Prostate gland (tissue), 2 donors: ENCODE measurements around the gene ENGASE. TPM values are rescaled to one million over a fixed set of nuclear protein-coding genes. Genes with fewer than 3 reads are reported as not detected.

ENCODE experiments used
- DNase-seq: peaks from one replicate; pipeline ENCODE4 v3.0.0-alpha.2; 2019; ENCODE audit warnings: low spot score
- H3K27ac ChIP-seq, 2 donors: fragments of 200-600 bp; sonication (generic); 2 replicates each; pipeline ENCODE4 v1.5.1; 2017 to 2019
- H3K27me3 ChIP-seq: fragments of 200-600 bp; sonication (generic); replicated peaks from 2 replicates; pipeline ENCODE4 v1.5.1; 2019; ENCODE audit not compliant: insufficient read depth
- H3K36me3 ChIP-seq, 2 donors: fragments of 200-600 bp; sonication (generic); 1 replicate in 1 of 2; 2 replicates in 1 of 2; pipeline versions ENCODE4 v1.5.1 to v1.8.1; 2017 to 2019
- H3K4me1 ChIP-seq: fragments of 200-600 bp; sonication (generic); replicated peaks from 2 replicates; pipeline ENCODE4 v1.5.1; 2019
- H3K4me3 ChIP-seq, 2 donors: fragments of 200-600 bp; sonication (generic); 2 replicates each; pipeline ENCODE4 v1.5.1; 2017 to 2019
- H3K9me3 ChIP-seq: fragments of 200-600 bp; sonication (generic); 2 replicates; pipeline ENCODE4 v1.5.1; 2017
- POLR2A ChIP-seq: fragments of 450-650 bp; IDR thresholded peaks from one replicate; pipeline ENCODE4 v1.6.1; 2016; ENCODE audit warnings: antibody characterized with exemption, mild to moderate bottlenecking
- POLR2AphosphoS5 ChIP-seq: sonication (generic); formaldehyde crosslinking; IDR thresholded peaks from one replicate; pipeline ENCODE4 v1.6.1; 2017; ENCODE audit warnings: antibody characterized with exemption
- WGBS: methylation state at CpG from one replicate; pipeline ENCODE4 v1.1.5; 2018; 5-methylcytosine and 5-hydroxymethylcytosine counted together
- intact Hi-C: fragments of 100-400 bp; cut with DNase I; formaldehyde crosslinking; loops from one replicate; pipeline ENCODE4 v1.14.2; 2022
- total RNA-seq, 2 donors: library from RNA; depleted of rRNA; stranded (reverse); fragments of >200 nt; gene quantifications; one replicate each; pipeline ENCODE4 v1.1.0, GENCODE V29; 2016
- TF ChIP-seq, protein P1 (sequence below), 4 experiments: fragments of 200-600 bp in 2 of 4; fragments of 450-650 bp in 2 of 4; sonication (generic) in 2 of 4; IDR thresholded peaks; 1 replicate in 3 of 4; 2 replicates in 1 of 4; pipeline ENCODE4 v1.5.1; 2016 to 2019; ENCODE audit warnings: antibody characterized with exemption in 4 of 4, mild to moderate bottlenecking in 2 of 4, moderate library complexity in 2 of 4

The ENGASE gene
- total RNA-seq, 2 donors from 2014 or later = 19.4 to 45.7 TPM

DNA sequence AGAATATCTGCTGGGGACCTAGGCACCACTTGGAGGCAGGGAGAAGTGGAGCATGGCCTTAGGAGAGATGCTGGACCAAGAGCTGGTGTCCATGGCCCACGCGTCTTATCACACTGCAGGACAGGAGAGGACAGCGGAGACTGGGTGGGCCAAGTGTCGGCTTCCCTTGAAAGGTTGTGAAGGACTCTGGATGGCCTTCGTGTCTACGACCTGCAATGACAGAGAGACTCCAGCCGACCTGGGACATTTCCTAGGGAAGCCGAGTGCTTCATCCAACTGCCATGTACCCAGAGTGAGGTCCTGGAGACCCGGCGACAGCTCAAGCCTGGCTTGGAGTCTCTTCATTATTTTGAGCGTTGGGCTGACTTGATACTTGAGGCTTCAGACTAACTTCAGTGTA lies 30.2 kb upstream of the ENGASE start:
- no peaks in the 10 kb centered on the region for H3K9me3 ChIP-seq
- H3K4me1 ChIP-seq = no peaks in the 10 kb centered on the region
- intact Hi-C loops = no loop called here
- 95% methylated on average over 11 of the region's 11 CpGs for WGBS
- H3K27ac ChIP-seq = no peak overlapping the region
- no peak for TF ChIP-seq POLR2AphosphoS5
- TF ChIP-seq POLR2A = no peak
- TF ChIP-seq, protein P1, sequence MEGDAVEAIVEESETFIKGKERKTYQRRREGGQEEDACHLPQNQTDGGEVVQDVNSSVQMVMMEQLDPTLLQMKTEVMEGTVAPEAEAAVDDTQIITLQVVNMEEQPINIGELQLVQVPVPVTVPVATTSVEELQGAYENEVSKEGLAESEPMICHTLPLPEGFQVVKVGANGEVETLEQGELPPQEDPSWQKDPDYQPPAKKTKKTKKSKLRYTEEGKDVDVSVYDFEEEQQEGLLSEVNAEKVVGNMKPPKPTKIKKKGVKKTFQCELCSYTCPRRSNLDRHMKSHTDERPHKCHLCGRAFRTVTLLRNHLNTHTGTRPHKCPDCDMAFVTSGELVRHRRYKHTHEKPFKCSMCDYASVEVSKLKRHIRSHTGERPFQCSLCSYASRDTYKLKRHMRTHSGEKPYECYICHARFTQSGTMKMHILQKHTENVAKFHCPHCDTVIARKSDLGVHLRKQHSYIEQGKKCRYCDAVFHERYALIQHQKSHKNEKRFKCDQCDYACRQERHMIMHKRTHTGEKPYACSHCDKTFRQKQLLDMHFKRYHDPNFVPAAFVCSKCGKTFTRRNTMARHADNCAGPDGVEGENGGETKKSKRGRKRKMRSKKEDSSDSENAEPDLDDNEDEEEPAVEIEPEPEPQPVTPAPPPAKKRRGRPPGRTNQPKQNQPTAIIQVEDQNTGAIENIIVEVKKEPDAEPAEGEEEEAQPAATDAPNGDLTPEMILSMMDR (IDR thresholded peaks at IDR 0.05) = no peak
- DNase-seq = no peak
- H3K36me3 ChIP-seq = no peaks in the 10 kb centered on the region
- no peaks in the 10 kb centered on the region for H3K27me3 ChIP-seq
- H3K4me3 ChIP-seq = no peak overlapping the region

- no peaks in the 10 kb centered on the region for H3K4me1 ChIP-seq
- DNase-seq = no peak
- intact Hi-C loops = loop anchor here (5.0 kb wide), 1 partner anchor 347 kb away; no protein-coding TSS in a partner anchor
- H3K27me3 ChIP-seq = no peaks in the 10 kb centered on the region
- WGBS = 72% methylated on average over 15 of the region's 15 CpGs
- H3K36me3 ChIP-seq = no peaks in the 10 kb centered on the region
- H3K27ac ChIP-seq = no peak overlapping the region
- TF ChIP-seq, protein P1 (IDR thresholded peaks at IDR 0.05) = no peak
- TF ChIP-seq POLR2A (no peak), POLR2AphosphoS5 (no peak)
- H3K4me3 ChIP-seq = no peak overlapping the region
- no peaks in the 10 kb centered on the region for H3K9me3 ChIP-seq
These were observed 29.5 kb upstream of the ENGASE start for GRCh38 chr17:79045001-79045729.

- Histone ChIP-seq H3K27ac (peak overlapping the region in 1 of 2 donors; percentile 31), H3K9me3 (no peaks in the 10 kb centered on the region), H3K4me1 (no peaks in the 10 kb centered on the region), H3K36me3 (no peaks in the 10 kb centered on the region), H3K27me3 (no peaks in the 10 kb centered on the region), H3K4me3 (no peak overlapping the region)
- DNase-seq = peak; percentile 68
- intact Hi-C loops = loop anchor here (5.0 kb wide), 1 partner anchor 346 kb away; no protein-coding TSS in a partner anchor
- 4% methylated on average over 11 of the region's 11 CpGs for whole genome bisulfite sequencing
- TF ChIP-seq POLR2AphosphoS5 (peak; percentile 45), POLR2A (no peak)
- TF ChIP-seq, protein P1 (IDR thresholded peaks at IDR 0.05) = peak; percentile 78 to 92 (median 86)
These were observed 28.8 kb upstream of the ENGASE start for GRCh38 chr17:79045842-79046196.

GRCh38 chr17:79046197-79046915 lies 28.3 kb upstream of the ENGASE start:
- TF ChIP-seq POLR2A (no peak), POLR2AphosphoS5 (no peak)
- TF ChIP-seq, protein P1 (IDR thresholded peaks at IDR 0.05) = no peak
- 69% methylated on average over 25 of the region's 25 CpGs for WGBS
- Histone ChIP-seq H3K27ac (peak overlapping the region in 1 of 2 donors; percentile 31), H3K9me3 (no peaks in the 10 kb centered on the region), H3K4me1 (no peaks in the 10 kb centered on the region), H3K27me3 (no peaks in the 10 kb centered on the region), H3K36me3 (no peaks in the 10 kb centered on the region), H3K4me3 (no peak overlapping the region)
- no peak for DNase-seq
- intact Hi-C loops = loop anchor here (5.0 kb wide), 1 partner anchor 346 kb away; no protein-coding TSS in a partner anchor
